GM21360 (cell line): ENCODE data around the gene HSFX2.
"Not testable (repeated sequence)": the region's sequence is repeated elsewhere in the genome, so short reads cannot be mapped to it uniquely, and the experiment has no call there.

Experiments used
- ATAC-seq: cut with Tn5 transposase; IDR thresholded peaks from one replicate; pipeline ENCODE4 v1.9.1; 2021; ENCODE audit warnings: mild to moderate bottlenecking, moderate library complexity; ENCODE audit not compliant: unreplicated experiment

The HSFX2 gene

DNA sequence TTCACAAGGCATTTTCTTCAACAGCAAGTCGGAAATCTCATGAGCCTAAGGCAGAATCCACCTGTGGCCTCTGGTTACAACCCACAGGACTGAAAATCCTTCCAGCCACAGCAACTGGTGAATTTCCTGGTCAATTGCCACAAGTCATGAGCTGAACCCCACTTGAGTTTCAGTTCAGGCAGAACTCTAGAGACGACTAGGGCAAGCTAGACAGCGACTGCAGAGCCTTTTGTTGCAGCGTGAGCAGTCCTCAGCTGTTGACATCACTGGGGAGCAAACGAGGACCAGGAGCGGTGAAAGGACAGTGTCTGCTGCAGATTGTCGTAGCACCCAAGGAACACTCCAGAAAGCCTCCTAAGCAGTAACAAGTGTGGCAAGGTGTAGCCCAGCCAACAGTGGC lies 829 bp upstream of the HSFX2 start:
- ATAC-seq: not testable (repeated sequence)

GRCh38 chrX:149590993-149591392 lies 4.1 kb downstream of the HSFX2 start:
- not testable (repeated sequence) for ATAC-seq

- ATAC-seq: not testable (repeated sequence)
Observed at GRCh38 chrX:149587359-149587758, 7.8 kb downstream of the HSFX2 start, which contains the start of gene MAGEA9B. TSS of gene MAGEA9B (minus strand) at chrX:149587459. CDS start at chrX:149583179, 4,280 bp downstream.

DNA sequence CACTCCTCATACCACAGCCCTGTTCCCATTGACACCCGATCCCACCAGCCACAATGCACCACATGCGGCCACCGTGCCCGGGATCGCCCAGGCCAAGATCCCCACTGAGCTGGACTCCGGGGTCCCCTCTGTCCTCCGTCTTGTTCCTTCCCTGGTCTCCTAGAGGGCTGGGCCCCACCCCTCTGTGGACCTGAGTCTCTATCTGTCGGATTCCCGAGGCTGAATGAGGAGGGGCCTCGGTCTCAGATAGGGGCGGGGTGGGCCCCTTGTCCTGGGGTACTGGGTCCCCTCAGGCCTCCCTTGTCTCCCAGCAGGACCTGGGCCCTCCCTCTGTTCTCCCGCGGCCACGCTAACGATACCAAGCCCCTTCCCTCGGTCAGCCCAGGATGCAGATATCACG lies 9.5 kb downstream of the HSFX2 start:
- ATAC-seq: not testable (repeated sequence)

DNA sequence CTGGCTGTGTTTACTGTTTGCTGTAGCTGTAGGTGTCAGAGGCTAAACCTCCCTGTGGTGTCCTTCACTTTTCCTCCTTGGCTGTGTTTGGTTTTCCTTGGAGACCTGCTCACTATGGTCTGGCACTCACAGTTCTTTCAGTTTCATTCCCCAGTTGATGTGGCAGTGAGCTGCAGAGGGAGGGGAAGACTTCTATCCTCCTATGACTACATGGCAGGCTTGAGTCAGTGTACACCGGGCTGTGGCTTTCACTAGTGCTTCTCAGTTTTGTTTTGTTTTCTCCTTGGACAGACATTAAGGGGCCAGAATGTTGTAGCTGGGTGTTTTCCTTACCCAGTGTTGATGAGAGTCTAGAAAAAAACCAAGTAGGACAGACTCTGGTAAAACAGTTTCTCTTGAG lies 21.7 kb downstream of the HSFX2 start:
- peak; percentile 100 for ATAC-seq

DNA sequence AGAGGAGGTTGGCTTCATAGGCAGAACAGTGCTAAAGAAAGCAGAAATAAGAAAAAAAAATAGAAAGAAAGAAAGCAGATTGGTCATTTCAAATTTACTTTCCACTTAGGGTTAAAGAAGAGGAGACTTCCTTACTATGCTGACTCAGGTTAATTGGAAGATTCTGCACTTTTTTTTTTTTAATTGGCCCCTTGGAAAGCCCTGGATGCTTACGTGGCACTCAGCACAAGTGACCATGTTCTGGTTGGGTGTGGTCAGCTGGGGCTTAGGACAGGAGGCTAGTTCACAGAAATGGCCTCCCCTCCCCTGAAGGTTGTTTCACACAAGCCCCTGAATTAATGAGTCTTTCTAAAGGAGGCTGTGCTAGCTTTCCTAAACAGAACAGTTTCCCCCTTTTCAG lies 22.4 kb downstream of the HSFX2 start:
- ATAC-seq: no peak

DNA sequence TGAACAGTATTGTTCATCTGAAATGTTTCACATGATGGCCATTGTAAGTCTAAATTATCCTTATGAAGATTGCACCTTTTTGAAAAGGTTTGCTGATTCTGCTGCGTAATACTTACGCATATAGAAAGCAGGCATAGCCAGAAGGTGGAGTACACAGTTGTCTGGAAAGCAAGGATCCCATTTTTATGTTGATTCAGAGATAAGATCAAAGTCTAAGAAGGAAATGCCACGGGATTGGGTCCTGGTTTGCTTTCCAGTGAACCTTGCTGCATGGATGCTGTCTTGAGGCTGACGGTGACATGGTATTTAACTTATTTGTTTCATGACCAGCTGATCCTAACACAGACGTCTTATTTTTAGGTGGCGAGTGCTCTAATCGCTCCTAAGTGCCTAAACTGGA lies 23.3 kb downstream of the HSFX2 start:
- no peak for ATAC-seq

- no peak for ATAC-seq
Observed at GRCh38 chrX:149570668-149571067, 24.4 kb downstream of the HSFX2 start.

- no peak for ATAC-seq
Observed at GRCh38 chrX:149569770-149570169, 25.3 kb downstream of the HSFX2 start.

- ATAC-seq: no peak
Observed at GRCh38 chrX:149568701-149569296, 26.3 kb downstream of the HSFX2 start.

- no peak for ATAC-seq
Observed at GRCh38 chrX:149567621-149568417, 27.3 kb downstream of the HSFX2 start.

DNA sequence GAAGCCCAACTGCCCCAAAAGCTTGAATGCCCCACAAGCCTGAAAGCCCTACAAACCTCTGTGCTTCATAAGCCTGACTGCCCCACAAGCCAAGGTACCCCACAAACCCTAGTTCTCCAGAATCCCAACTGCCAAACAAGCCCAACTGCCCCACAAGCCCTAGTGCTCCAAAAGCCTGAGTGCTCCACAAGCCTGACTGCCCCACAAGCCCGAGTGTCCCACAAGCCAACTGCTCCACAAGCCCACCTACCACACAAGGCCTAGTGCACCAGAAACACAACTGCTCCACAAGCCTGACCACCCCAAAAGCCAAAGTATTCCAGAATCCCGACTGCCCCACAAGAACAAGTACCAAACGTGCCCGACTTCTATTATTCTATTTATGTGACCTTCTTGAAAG lies 31.8 kb downstream of the HSFX2 start:
- ATAC-seq: no peak

DNA sequence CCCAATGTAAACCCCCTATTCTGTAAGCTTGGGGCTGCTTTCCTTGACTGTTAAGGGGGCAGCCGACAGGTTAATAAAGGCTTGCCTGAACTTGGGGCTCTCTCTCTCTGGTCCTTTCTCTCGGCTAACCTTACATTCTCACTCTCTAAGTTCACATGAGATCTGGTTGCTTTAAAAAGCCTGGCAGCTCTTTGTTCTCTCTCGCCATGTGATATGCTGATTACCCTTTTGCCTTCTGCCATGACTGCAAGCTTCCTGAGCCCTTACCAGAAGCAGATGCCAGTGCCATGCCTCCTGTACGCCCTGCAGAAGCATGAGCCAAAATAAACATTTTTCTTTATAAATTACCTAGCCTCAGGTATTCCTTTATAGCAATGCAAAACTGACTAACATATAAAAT lies 39.9 kb downstream of the HSFX2 start:
- ATAC-seq: not testable (repeated sequence)

DNA sequence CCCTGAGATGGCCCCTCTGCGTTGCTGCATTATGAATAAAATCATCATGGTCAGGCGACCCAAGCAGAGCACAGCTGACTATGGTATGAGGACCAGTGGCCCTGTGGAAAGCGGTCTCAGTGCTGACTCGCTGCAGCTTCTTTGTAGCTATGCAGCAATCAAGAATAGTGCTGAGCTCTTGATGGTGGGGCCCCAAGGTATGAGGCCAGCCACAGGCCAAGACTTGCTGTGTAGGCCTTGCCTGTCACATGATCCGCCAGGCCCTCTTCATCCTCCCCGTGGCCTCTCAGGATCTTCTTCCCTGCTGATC lies 43.2 kb downstream of the HSFX2 start:
- ATAC-seq: not testable (repeated sequence)

- not testable (repeated sequence) for ATAC-seq
Observed at GRCh38 chrX:149551245-149551938, 43.7 kb downstream of the HSFX2 start.

- not testable (repeated sequence) for ATAC-seq
Observed at GRCh38 chrX:149550454-149550853, 44.7 kb downstream of the HSFX2 start.

- not testable (repeated sequence) for ATAC-seq
Observed at GRCh38 chrX:149549701-149550100, 45.4 kb downstream of the HSFX2 start, which contains the start of gene HSFX3. TSS of gene HSFX3 (minus strand) at chrX:149549924. CDS start at chrX:149549852, 72 bp downstream.

GRCh38 chrX:149547782-149548181 lies 47.3 kb downstream of the HSFX2 start:
- not testable (repeated sequence) for ATAC-seq

DNA sequence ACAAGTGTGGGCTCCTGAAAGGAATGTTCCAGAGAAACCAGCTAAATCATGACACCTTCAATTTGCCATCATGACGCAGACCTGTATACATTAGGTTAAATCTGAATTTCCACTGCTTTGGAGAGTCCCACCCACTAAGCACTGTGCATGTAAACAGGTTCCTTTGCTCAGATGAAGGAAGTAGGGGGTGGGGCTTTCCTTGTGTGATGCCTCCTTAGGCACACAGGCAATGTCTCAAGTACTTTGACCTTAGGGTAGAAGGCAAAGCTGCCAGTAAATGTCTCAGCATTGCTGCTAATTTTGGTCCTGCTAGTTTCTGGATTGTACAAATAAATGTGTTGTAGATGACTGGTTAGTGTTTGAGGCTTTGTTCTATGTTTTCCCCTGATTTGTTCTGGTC lies 48.2 kb downstream of the HSFX2 start:
- not testable (repeated sequence) for ATAC-seq

DNA sequence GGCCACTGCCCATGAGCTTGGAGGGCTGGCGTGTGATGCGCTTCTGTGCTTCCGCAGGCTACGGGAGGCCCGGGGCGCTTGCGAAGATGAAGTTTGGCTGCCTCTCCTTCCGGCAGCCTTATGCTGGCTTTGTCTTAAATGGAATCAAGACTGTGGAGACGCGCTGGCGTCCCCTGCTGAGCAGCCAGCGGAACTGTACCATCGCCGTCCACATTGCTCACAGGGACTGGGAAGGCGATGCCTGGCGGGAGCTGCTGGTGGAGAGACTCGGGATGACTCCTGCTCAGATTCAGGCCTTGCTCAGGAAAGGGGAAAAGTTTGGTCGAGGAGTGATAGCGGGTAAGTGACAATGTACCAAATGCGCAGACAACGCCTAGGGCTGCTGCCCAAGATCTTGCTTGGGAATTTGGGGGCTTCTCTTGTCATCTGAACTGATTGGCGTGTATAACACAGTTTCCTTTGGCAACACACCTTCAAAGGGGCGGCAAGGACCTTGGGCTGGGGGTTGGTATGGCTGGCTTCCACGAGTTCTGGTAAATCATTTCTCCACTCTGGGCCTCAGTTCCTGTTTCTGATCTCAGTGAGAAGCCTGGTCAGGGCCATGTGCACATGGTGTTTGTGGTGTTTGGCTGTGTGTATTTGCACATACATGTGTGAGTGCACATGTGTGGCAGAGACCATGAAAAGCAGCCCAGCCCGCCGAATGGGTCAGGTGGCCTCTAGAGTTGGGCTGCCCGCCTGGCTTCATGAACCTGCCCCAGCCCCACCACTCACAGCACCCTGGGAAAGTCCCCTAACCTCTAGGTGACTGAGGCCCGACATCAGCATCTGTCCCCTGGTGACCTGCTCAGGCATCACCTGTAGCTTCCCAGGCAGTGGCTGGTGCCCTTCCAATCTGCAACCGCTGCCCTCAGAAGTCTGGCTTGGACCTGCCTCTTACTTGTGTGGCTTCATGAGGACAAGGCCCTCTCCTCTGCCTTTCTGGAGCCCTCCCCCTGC lies 49.3 kb downstream of the HSFX2 start:
- not testable (repeated sequence) for ATAC-seq
